Subcutaneous adipose tissue (tissue), 4 donors: ENCODE results near the gene ZBTB20. TPM values are rescaled to one million over a fixed set of nuclear protein-coding genes. Genes with fewer than 3 reads are reported as not detected.

ENCODE experiments used
- total RNA-seq, 4 donors: library from RNA; depleted of rRNA; stranded (reverse); fragments of >200 nt; gene quantifications; one replicate each; pipeline ENCODE4 v1.1.0, GENCODE V29; 2016
- TF ChIP-seq, protein P1 (sequence below): fragments of 450-650 bp; IDR thresholded peaks from one replicate; pipeline ENCODE4 v1.5.1; 2016; ENCODE audit warnings: low read depth, mild to moderate bottlenecking, control low read depth, antibody characterized with exemption, moderate library complexity

ZBTB20 gene
- total RNA-seq, 4 donors from 2014 or later, result 60.3 to 93.4 (median 69.1) TPM

DNA sequence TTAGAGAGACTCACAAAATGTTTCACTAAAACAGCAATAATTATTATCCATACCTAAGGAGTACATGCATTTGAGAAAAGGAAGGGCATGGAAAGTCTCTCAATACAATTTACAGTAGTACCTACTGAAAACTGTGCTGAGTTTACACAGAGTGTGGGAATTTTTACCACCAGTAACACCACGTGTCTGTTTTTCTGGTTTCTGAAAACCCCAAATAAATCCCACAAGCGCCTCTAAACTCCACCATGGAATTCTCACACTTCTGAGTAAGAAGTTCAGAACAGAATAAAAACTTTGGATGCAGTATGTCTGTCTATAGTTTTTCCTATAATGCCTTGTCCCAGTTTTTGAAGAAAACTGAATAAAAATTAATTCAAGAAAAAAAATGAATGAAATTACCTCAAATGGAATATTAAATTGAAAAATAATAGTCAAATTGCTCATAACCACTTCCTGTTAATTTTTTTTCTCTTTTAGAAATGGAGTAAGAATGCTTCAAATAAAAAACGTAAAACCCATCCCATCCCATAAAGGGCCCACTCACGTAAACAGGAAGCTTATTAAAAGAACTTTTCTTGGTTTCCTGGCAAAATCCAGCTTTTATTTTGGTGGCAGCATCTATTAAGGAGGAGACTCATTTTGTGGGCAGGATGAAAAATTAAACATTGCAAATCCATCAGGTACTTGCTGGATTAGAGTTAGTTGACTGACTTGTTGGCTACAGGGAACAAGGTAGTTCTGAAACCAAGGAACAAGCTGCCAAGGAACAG is 475.2 kb downstream of the ZBTB20 start:
- TF ChIP-seq, protein P1, sequence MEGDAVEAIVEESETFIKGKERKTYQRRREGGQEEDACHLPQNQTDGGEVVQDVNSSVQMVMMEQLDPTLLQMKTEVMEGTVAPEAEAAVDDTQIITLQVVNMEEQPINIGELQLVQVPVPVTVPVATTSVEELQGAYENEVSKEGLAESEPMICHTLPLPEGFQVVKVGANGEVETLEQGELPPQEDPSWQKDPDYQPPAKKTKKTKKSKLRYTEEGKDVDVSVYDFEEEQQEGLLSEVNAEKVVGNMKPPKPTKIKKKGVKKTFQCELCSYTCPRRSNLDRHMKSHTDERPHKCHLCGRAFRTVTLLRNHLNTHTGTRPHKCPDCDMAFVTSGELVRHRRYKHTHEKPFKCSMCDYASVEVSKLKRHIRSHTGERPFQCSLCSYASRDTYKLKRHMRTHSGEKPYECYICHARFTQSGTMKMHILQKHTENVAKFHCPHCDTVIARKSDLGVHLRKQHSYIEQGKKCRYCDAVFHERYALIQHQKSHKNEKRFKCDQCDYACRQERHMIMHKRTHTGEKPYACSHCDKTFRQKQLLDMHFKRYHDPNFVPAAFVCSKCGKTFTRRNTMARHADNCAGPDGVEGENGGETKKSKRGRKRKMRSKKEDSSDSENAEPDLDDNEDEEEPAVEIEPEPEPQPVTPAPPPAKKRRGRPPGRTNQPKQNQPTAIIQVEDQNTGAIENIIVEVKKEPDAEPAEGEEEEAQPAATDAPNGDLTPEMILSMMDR, result no peak

DNA sequence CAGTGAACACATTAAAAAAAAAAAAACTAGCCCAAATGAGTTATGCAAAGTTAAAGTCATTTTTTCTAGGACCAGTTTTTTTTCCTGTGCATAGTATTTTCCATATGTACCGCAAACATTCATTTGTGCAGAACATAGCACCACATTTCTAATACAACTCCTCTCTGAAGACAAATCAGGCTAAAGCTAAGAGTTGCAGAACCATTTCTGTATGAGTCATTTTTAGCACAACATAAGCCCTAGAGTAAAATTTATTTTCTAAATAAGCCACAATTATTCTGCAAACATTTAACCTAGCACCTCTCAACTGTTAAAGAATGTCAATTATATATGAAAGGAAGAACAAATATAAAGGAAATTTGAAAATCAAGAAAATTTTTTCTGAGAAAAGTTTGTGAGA is 477.5 kb downstream of the ZBTB20 start:
- TF ChIP-seq, protein P1, result no peak

DNA sequence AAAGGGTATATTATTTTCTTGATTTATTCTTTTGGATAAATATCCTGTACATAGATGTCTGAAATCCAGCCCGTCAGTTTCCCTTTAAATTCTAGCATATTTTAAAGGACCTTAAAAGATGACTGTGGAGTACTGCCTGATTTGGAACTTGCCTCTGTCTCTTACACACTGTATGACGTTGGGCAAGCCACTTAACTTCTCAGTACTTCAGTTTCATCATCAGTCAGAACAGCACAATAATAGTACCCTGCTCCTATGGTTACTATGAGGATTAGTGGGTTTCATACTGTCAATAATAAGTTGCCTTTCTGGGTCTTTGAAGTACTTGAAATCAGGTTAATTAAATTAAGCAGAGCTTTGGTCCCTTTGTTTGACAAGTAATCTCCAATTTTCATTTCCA is 479.0 kb downstream of the ZBTB20 start:
- TF ChIP-seq, protein P1, result no peak

DNA sequence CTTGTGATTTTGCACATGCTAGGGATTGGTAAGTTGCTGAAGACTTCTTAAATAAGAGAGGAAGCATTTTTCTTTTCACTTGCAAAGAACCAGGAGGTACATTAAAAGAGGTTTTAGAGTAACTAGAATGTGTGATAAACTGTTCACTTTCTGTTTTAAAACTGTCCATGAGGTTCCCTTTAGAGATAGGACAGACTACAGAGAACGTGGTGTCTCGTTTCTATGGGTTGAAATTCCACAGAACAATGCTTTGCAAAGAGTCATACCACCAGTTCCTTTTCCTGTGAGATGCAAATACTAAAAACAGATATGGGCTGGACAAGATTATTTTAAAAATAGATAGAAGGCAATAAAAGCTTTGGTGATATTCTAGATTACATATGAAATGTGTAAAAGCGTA is 480.5 kb downstream of the ZBTB20 start:
- TF ChIP-seq, protein P1, result no peak

DNA sequence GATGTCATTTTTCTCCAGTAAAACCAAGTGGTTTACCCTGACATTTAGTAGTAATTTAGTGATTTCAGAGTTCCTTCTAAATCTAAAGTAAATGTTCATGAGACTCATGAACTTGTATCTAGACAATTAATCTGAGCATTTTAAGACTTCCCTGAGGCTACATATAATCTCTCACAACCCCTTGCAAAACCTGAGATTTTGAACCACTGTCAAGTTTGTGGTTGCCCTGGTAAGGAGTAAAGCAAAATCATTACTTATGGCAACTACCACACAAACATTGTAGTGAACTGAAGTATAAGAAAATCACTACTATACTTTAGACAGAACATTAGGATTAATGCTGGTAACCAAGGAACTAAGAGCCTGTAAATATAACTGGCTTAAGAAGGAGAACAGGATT is 483.1 kb downstream of the ZBTB20 start:
- TF ChIP-seq, protein P1, result no peak

DNA sequence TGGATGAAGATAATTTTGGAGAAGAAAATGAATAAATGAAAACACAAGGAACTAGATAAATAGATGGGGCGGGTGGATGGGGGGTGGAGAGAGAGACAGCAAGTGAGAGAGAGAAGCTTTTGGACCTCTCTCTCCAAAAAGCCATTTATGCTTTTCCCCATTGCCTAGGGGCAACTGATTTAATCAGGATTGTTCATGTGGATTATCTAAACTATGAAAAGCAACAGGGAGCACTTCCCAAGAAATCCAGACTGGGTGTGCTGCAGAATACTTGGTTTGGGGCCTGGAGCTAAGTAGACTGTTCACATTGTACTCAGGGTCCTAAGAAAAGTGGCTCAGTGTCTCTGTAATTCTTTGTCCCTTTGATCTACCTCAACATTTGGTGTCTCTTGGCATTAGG is 486.3 kb downstream of the ZBTB20 start:
- TF ChIP-seq, protein P1, result no peak

DNA sequence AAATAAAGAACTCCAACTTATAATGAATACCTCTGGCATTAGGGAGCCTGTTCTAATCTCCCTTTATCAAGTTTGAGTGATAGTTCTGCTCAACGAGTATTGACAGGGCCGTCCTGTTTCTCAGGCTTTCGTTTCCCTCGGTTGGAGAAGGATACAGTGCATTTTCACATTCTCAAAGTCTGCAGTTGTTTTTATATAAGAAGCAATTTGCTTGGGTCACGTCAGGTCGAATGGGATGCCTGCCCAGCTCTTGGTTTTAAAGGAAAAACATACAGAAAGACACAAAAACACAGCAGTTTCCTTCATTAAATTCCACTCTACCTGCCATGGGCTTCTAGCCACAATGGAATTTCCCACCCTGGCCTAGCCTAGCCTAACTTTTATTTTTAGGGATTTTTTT is 487.0 kb downstream of the ZBTB20 start:
- TF ChIP-seq, protein P1, result no peak
